Cardiac septum (tissue), 1 donor: ENCODE results near the gene CCZ1. TPM values are rescaled to one million over a fixed set of nuclear protein-coding genes. Genes with fewer than 3 reads are reported as not detected.
"Not testable (repeated sequence)": the region's sequence is repeated elsewhere in the genome, so short reads cannot be mapped to it uniquely, and the experiment has no call there.

ENCODE experiments used
- DNase-seq: peaks from one replicate; pipeline ENCODE4 v3.0.0-alpha.2; 2020; ENCODE audit warnings: low spot score
- intact Hi-C: fragments of 100-400 bp; cut with DNase I; formaldehyde crosslinking; loops from one replicate; pipeline ENCODE4 v1.14.0; 2022
- total RNA-seq: library from RNA; stranded (reverse); fragmentation: NEBNext Ultra II Directional; extraction: Animal tissue kit (Norgen Biotek cat#: 25700); gene quantifications from one replicate; pipeline ENCODE4 v1.2.1, GENCODE V29; 2021
- donor health status: DM: no; HTN: no; CAD: no.

CCZ1 gene
- total RNA-seq, 1 donor from 2014 or later = 44.2 TPM

DNA sequence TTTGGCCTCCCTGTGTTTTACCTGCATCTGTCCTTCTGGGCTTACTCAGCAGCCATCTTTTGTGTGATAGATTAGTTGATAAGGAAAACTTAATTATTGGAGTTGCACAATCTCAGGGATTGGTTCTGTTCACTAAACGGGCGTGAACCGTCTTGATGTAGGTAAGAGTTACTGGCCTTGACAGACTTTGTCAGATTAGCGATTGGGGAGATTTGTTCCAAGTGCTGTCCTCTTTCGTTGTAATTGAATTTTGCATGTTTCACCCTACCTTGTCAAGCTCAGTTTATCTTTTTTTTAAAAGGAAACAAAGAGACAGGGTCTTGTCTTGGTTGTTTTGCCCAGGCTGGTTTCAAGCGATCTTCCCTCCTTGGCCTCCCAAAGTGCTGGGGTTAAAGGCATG is 4.5 kb downstream of the CCZ1 start:
- DNase-seq, intact Hi-C loops: not testable (repeated sequence)

DNA sequence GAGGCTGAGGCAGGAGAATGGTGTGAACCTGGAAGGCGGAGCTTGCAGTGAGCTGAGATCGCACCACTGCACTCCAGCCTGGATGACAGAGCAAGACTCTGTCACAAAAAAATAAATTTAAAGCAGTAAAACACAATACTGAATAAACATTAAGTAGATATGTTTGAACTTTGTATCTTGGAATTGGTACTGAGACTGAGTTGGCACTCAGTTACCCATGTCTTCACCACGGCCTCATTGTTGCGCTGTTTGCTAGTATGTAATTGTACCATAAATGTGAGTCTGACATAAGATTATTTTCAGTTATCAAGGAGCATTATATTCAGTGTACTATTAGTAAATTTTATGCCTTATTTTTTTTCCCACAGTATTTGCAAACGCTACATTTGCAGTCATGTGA is 6.2 kb downstream of the CCZ1 start:
- DNase-seq, intact Hi-C loops: not testable (repeated sequence)

DNA sequence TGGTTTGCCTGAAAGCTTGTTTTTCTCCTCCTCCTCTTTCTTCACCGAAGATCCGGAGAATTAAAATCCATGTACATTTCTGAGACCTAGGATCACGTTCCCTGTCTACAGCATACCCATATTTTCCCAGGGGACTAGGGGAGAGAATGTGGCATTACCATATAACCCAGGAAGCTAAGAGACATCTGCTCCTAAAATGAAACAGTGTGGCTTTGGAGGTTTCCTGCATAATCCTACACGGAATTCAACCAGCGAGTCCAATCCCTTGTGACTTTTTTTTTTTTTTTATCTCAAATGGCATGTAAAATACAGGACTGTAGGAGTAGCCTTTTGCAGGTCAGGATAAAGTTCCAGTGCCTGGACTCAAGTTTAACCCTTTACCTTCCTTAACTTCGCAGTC is 10.3 kb downstream of the CCZ1 start:
- DNase-seq, intact Hi-C loops: not testable (repeated sequence)

DNA sequence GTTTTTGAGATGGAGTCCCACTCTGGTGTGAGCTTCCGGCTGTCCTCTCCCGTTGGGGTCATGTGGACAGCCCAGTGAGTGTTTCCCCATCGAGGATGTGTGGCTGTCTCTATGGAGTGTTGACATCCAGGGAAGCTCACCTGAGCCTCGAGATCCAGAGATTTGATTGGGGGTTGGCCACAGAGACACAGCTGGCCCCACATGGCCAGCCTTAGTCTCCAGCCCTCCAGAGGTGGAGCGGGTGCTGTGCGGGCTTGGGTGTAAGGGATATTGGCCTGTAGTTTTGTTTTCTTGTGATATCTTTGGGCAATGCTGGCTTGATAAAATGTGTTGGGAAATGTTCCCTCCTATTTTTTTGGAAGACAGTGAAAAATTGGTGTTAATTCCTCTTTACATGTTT is 18.0 kb downstream of the CCZ1 start:
- intact Hi-C loops = not testable (repeated sequence)

DNA sequence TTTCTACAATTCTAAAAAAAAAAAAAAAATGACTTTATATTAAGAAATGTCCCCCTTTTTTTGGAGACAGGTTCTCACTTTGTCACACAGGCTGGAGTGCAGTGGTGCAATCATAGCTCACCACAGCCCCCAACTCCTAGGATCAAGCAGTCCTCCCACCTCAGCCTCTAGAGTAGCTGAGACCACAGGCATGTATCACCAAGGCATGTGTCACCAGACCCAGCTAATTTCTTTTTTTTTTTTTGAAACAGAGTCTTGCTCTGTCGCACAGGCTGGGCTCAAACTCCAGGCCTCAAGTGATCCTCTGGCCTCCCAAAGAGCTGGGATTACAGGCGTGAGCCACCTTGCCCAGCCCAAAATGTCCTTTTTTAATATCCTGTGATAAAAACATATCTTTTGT is 25.6 kb downstream of the CCZ1 start:
- intact Hi-C loops = not testable (repeated sequence)

More for the DNA sequence above, 18.0 kb downstream of the CCZ1 start:
- not testable (repeated sequence) for DNase-seq

DNA sequence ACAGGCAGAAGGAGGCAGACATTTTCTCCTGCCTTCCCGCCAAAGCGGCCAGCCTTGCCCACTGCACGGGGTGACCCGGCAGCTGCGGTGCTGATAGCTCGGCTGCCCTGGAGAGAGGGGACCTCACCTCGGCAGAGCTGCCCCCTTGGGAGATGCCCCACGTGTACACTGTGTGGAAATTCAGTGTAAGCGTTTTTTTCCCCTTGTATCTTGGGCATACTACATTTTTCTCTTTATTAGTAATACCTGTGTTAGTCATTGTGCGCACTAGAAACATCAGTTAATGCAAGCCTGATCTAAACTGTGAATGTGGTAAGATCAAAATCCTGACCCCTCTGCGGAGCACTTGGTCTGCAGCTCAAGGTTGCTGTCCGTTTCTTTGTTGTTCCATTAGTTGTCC is 26.1 kb downstream of the CCZ1 start:
- DNase-seq, intact Hi-C loops: not testable (repeated sequence)

More for the DNA sequence above, 25.6 kb downstream of the CCZ1 start:
- DNase-seq = not testable (repeated sequence)

DNA sequence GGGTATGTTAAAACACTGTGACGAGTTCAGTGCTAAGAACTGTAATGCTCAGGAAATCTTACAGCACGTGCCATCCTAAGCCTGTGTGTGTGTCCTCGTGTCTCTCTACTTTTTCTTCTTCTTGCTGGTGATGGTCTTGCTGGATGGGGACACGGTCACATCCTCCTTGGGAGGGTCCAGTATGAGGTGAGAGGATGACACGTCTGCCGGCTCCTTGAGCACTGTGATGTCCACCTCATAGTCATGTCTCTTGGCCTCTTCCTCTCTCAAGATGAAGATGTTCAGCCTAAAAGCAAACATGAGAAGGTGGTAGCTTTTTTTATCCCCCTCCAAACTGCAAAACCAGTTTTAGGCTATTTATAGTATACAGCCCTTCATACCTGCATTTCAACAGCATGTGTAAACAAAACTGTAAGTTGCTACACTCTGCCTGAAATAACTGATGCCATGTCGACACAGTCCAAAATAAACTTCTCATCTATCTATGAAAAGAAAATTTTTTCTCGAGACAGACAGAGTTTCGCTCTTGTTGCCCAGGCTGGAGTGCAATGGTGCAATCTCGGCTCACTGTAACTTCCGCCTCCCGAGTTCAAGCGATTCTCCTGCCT is 27.8 kb downstream of the CCZ1 start:
- DNase-seq, intact Hi-C loops: not testable (repeated sequence)

DNA sequence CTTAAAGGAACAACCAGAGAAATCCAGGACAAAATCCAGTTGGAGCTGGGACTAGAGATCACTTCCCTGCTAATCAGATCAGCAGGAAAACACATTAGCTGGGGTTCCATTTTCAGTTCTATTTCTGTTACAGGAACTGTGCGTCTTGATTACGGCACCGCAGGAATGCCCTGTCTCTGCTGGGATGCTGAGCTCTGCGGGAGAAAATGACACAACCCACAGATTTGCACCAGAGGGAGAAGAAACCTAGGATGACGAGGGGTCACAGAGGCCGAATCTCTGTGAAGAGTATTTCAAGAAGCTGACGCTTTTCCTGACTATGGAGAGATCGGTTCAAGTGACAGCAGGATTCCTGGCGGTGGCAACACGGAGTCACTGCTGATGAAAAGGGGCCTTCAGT is 31.8 kb downstream of the CCZ1 start:
- DNase-seq, intact Hi-C loops: not testable (repeated sequence)

DNA sequence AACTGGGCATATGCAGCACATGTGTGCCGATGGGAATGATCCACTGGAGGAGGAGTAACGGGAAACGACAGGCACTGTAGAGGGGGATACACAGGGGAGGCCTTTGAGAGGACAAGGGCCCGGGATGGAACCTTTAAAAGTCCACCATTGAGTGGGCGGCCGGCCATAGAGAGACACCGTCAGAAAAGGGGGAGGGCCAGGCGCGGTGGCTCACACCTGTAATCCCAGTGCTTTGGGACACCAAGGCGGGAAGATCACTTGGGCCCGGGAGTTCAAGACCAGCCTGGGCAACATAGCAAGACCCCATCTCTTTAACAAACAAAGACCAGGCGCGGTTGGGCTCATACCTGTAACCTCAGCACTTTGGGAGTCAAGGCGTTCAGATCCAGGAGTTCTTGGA is 32.7 kb downstream of the CCZ1 start:
- DNase-seq, intact Hi-C loops: not testable (repeated sequence)

DNA sequence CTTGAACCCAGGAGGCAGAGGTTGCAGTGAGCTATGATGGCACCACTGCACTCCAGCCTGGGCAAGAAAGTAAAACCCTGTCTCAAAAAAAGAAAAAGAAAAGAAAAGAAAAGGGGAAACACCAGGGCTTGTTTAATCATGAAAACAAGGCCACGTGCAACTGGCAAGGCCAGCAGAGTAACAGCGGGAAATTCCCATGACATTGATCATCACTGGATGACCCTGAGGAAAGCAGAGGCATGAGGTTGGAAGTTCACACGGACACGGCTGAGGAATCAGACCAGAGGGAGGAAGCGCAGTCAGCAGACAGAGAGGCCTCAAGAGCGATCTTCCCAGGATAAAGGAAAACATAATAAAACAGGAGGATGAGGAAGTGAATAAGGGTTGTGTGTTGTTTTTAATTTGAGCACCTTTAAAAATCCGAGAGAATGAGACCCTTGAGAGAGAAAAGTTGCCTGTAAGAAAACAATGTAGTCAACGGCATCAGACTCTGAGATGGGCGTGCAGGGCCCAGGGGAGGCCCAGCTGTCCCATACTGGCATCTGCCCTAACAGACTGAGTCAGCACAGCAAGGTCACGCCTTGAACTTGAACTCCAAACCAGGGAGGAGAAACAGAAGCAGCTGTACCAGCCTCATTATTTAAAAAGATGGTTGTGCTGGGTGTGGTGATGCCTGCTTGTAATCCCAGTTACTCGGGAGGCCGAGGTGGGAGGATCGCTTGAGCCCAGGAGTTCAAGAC is 33.5 kb downstream of the CCZ1 start:
- DNase-seq, intact Hi-C loops: not testable (repeated sequence)

DNA sequence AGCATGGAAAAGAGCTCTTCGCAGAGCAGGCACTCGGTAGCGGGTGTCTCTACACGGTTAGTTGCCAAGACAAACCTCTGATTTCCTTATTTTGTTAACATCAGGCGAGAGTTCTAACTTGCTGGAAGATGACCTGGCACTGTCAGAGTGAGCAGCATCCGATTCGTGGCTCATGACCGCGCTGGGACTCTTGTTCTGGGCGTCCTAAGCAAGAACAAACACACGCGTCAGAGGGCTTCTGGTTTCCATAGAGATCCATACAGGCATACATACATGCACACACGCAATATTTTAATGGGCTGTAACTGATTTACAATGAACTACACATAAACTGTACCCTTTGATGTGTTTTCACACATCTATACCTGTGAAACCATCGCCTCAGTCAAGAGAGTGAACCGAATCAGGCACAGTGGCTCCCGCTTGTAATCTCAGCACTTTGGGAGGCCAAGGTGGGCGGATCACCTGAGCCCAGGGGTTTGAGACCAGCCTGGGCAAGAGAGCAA is 36.5 kb downstream of the CCZ1 start:
- intact Hi-C loops, DNase-seq: not testable (repeated sequence)

DNA sequence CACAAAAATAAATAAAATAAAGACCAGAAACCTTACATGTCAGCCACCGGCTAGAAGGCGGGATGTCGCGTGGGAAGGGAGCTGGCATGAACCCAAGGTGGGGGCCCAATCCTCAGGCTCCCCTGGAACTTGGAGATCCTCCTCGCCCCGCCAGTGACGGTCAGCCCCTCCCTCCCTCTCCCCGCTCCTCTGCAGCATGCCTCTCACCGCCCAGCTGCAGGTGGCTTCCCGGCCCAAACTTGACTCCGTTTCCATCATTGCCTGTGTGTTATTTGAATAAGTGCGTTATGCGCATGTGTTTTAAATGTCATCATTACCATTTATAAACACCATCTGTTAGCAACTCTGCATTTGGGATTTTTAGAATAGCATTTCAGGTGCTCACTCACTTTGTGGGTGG is 64.7 kb downstream of the CCZ1 start:
- intact Hi-C loops, DNase-seq: not testable (repeated sequence)

DNA sequence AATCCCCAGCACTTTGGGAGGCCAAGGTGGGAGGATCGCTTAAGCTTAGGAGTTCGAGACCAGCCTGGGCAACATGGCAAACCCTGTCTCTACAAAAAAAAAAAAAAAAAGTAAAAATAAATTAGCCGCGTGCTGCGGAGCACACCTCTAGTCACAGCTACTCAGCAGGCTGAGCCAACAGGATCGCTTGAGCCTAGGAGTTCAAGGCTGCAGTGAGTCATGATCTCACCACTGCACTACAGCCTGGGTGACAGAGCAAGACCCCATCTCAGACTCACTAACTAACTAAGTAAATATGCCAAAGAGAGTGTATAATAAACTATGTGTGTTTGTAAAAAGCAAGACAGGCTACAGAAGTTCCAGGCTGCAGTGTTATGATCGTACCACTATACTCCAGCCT is 65.3 kb downstream of the CCZ1 start:
- DNase-seq, intact Hi-C loops: not testable (repeated sequence)

DNA sequence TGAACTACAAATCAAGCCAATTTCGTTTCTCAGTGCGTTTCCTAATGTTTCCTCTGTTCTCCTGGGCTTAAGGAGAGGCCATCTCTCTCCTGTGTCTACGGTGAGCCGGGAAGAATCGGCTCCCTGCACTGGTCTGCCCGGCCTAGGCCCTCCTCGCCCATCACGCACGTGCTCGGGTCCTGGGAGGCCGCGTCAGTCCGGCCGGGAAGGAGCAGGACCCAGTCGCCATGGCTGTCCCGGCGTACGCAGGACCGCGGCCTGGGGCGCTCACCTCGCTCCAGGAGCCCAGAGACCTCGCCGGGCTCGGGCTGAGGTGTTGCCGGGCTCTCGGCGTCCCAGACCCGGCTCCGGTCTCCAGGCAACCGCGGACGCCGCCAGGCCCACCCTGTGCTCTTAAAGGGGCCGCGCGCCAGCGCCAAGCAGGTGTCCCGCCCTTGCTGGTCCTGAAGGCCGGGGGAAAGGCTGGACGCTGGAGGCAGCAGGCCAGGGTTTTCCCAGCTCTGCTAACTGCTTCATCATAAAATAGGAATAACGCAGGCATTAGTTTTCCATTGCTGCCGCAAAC is 71.9 kb downstream of the CCZ1 start, which contains the start of gene RSPH10B:
Gene RSPH10B, minus strand, starts transcription at position 343 of the 565 bp plus-strand sequence. CDS start 3,573 bp downstream, outside the sequence.
- intact Hi-C loops, DNase-seq: not testable (repeated sequence)

DNA sequence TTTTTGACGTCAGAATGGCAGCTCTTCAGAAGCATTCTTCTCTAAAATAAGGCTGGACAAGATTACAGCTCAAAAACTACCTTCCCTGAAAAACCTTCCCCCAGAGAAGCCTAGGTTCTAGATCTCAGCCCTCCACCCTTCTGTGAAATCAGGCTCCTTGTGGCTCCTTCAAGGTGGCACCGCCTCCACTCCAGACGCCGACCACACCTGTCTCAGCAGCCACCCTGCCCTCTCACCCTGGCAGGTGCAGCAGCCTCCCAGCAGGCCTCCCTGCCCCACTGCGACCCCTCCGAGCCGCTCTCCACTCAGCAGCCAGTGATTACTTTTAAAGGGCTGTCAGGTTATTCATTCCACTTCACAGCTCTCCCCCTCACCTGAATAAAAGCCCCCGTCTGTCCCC is 75.0 kb downstream of the CCZ1 start:
- DNase-seq, intact Hi-C loops: not testable (repeated sequence)

Other genes with a start within 250 kb of the CCZ1 start
- 33.7 TPM for gene RNF216, start 117.1 kb upstream of the CCZ1 start, total RNA-seq
- gene OCM, start 17.9 kb upstream of the CCZ1 start, total RNA-seq = not detected
- not detected for gene RSPH10B, start 72.0 kb downstream of the CCZ1 start, total RNA-seq
- 4.8 TPM for gene PMS2, start 110.3 kb downstream of the CCZ1 start, total RNA-seq
- 42.3 TPM for gene AIMP2, start 110.5 kb downstream of the CCZ1 start, total RNA-seq
- gene ANKRD61, start 132.6 kb downstream of the CCZ1 start, total RNA-seq = not detected
- gene EIF2AK1, start 160.4 kb downstream of the CCZ1 start, total RNA-seq = 39.6 TPM
- 5.8 TPM for gene USP42, start 206.2 kb downstream of the CCZ1 start, total RNA-seq